SU-DHL-6 (cell line): ENCODE results near the gene ARHGEF4.

ENCODE experiments used
- CTCF ChIP-seq: fragments of 200-600 bp; sonication (generic); IDR thresholded peaks from one replicate; pipeline ENCODE4 v1.5.1; 2017; ENCODE audit warnings: antibody characterized with exemption, mild to moderate bottlenecking, low read length, moderate library complexity; ENCODE audit not compliant: insufficient read depth, poor library complexity, severe bottlenecking
- EZH2phosphoT487 ChIP-seq: fragments of 200-600 bp; sonication (generic), shearing (Covaris generic); conservative IDR thresholded peaks from 2 replicates; pipeline ENCODE4 v1.6.1; 2018; ENCODE audit warnings: mild to moderate bottlenecking, antibody characterized with exemption, low read length, moderate library complexity, mixed read lengths

GRCh38 chr2:130915595-130916437 lies 79.1 kb downstream of the ARHGEF4 start:
- no peak for TF ChIP-seq CTCF
- no peak for TF ChIP-seq EZH2phosphoT487
